Stimulated activated CD4-positive, alpha-beta T cell treated with anti-CD3 and anti-CD28 coated beads, Interleukin-1b, Interleukin-23, amount 100 ng/mL, for 48 hours (primary cell): ENCODE results near the gene ZNF554.

Experiments
- DNase-seq: peaks from one replicate; pipeline ENCODE4 v3.0.0-alpha.2; 2020

Gene ZNF554

DNA sequence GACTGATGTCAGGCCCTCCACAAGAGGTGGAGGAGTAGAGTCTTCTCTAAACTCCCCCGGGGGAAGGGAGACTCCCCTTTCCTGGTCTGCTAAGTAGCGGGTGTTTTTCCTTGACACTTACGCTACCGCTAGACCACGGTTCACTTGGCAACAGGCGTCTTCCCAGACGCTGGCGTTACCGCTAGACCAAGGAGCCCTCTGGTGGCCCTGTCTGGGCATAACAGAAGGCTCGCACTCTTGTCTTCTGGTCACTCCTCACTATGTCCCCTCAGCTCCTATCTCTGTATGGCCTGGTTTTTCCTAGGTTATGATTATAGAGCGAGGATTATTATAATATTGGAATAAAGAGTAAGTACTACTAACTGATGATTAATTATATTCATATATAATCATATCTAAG, 52.5 kb downstream of the ZNF554 start:
- peak; percentile 23 for DNase-seq

DNA sequence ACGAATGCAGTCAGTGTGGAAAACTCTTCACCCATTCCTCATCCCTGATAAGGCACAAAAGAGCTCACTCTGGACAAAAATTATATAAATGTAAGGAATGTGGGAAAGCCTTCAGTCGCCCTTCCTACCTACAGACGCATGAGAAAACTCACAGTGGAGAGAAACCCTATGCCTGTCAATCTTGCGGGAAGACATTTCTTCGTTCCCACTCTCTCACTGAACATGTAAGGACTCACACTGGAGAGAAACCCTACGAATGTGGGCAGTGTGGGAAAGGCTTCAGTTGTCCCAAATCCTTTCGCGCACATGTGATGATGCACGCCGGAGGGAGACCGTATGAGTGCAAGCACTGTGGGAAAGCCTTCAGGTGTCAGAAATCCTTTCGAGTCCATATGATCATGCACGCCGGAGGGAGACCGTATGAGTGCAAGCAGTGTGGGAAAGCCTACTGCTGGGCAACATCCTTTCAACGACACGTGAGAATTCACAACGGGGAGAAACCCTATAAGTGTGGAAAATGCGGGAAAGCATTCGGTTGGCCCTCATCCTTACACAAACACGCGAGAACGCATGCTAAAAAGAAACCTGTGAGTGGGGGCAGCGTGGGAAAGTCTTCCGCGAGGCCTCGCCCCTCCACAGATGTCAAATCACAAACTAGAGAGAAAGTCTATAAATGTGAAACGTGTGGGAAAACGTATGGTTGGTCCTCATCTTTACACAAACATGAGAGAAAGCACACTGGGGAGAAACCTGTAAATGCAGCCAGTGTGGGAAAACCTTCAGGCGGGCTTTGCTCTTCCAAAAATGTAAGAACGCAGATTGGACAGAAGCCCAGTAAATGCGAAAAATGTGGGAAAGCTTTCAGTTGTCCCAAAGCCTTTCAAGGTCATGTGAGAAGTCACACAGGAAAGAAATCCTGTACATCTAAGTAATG, 58.0 kb downstream of the ZNF554 start:
- no peak for DNase-seq

DNA sequence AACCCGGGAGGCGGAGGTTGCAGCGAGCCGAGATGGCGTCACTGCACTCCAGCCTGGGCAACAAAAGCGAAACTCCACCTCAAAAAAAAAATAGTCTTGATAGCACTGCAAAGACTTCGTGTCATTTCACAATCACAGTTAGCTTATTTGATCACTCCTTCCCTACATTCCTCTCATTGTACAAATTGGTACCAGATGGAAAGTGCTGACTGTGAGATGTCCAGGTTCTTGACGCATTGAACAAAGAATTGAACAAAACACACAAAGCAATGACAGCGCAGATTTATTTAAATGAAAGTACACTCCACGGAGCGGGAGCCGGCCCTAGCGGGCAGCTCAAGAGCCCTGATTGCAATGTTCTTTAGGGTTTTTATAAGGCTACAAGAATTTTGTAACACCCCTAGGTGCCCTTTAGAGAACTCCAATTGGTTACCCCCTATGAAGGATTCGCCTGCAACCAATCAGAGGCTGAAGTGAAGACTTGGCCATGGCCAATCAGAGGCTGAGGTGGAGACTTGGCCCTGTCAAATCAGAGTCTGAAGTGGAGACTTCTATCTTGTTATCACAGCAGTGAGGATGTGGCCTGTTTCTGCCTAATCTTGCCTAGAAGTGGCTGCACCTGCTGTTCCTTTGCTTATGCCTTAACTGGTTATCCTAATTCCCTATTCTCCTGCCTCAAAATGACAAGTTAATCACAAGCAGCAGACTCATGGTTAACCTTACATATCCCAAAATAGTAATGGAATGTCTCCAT, 64.2 kb downstream of the ZNF554 start:
- DNase-seq, result no peak

DNA sequence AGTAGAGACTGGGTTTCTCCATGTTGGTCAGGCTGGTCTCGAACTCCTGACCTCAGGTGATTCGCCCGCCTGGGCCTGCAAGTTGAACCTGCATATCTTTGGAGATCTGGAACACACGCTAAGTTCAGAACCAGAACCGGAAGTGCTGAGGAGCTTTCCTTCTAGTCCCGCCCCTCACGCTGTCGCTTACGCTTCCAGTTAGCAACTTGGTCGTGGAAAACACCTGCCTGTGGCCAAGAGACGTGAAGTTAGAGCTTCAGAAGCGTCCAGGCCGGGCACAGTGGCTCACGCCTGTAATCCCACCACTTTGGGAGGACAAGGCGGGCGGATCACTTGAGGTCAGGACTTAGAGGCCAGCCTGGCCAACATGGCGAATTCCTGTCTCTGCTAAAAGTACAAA, 66.1 kb downstream of the ZNF554 start:
- DNase-seq, result no peak
